ENCODE data around the gene TRMT11. TPM values are rescaled to one million over a fixed set of nuclear protein-coding genes. Genes with fewer than 3 reads are reported as not detected.

TRMT11 gene
- total and polyA plus RNA-seq, 3 experiments from 2014 or later, result 14.8 to 37.9 (median 35.8) TPM

DNA sequence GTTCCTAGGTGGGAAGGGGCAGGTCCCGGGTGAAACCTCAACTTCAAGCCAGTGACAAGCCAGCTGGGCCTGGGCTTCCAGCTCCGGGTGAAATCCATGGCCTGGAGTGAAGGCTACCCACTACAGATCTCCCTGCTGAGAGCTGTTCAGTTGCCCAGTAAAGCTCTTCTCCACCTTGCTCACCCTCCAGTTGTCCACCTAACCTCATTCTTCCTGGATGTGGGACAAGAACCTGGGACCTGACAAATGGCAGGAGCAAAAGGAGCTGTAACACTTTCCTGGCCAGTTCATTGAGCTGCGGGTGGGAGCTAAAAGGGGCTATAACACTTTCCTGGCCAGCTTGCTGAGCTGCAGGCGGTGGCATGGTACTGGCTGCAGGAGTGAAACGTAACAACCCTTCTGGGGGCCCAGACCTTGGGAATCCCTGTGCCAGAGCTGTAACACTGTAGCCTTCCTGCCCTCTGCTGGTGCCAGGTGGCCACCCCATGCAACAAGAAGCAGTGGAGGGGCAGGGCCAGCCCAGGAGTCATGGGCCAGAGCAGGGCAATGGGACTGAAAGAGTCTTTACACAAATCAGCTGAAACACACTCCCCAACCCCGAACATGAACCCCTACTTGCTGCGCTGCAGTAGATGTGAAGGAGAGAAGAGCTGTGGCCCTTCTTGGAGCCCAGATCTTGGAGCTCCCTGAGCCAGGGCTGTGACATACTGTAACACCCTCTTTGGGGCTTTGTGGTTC lies 33.4 kb upstream of the TRMT11 start:
- Mint-ChIP-seq H3K4me1 (peaks cover 4 to 9% (median 6%) of the 10 kb centered on the region in 3 donors), H3K36me3 (no peaks in the 10 kb centered on the region), H3K27me3 (peaks cover 2 to 20% of the 10 kb centered on the region in 2 donors), H3K27ac (peak overlapping the region in 2 of 8 donors; percentile 54 to 68), H3K4me3 (peak overlapping the region in 1 of 7 donors; percentile 70), H3K9me3 (no peaks in the 10 kb centered on the region)
- Histone ChIP-seq H3K27me3 (ENCODE audit: insufficient read depth, low read length, poor library complexity, severe bottlenecking) (no peaks in the 10 kb centered on the region), H3K36me3 (ENCODE audit: insufficient read depth, low read length) (no peaks in the 10 kb centered on the region), H3K4me3 (ENCODE audit: low read length) (no peak overlapping the region), H3K9me3 (ENCODE audit: low read length) (no peaks in the 10 kb centered on the region), H3K27ac (ENCODE audit: low read depth, low read length) (no peak overlapping the region), H3K4me1 (ENCODE audit: insufficient read depth, low read length) (peaks cover 12% of the 10 kb centered on the region)
- ChIA-PET CTCF (interaction anchor here (1.3 to 8.1 kb wide), 4 partner anchors 10 to 171 kb away, joined by 5 to 103 read pairs (median 6); partner anchors contain the start of gene NCOA7), POLR2A (interaction anchor here (1.2 kb wide), 1 partner anchor 162 kb away, joined by 4 read pairs; the partner anchor contains the start of gene NCOA7)
- no peak for DNase-seq

DNA sequence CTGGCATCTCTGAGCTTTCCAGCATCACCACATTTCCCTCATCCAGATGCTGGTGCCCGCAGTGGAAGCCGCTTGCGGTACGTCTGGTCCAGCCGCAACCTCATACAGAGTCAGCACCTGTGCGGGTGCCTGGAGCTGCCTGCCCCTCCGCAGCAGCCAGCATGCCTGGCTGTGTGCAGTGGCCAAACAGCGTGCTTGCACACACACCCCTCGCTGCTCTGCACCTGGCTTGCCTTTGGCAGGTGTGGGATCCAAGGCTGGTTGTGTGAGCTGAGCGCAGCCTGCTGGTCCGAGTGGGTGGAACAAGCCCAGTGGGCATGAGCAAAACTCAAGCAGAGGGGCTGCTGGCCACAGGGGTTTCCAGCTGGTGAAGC lies 32.9 kb upstream of the TRMT11 start:
- H3K4me3 Mint-ChIP-seq, result no peak overlapping the region
- DNase-seq, result peak in 1 of 5 donors; percentile 47
- Histone ChIP-seq H3K36me3 (ENCODE audit: insufficient read depth, low read length) (no peaks in the 10 kb centered on the region), H3K27ac (ENCODE audit: low read depth, low read length) (no peak overlapping the region), H3K4me1 (ENCODE audit: insufficient read depth, low read length) (peaks cover 17% of the 10 kb centered on the region), H3K4me3 (ENCODE audit: low read length) (no peak overlapping the region), H3K9me3 (ENCODE audit: low read length) (no peaks in the 10 kb centered on the region), H3K27me3 (ENCODE audit: insufficient read depth, low read length, poor library complexity, severe bottlenecking) (no peaks in the 10 kb centered on the region)
- peaks cover 4 to 9% (median 6%) of the 10 kb centered on the region in 3 donors for H3K4me1 Mint-ChIP-seq
- ChIA-PET POLR2A (interaction anchor here (1.2 kb wide), 1 partner anchor 163 kb away, joined by 4 read pairs; the partner anchor contains the start of gene NCOA7), CTCF (interaction anchor here (1.3 to 8.1 kb wide), 4 partner anchors 11 to 172 kb away, joined by 5 to 103 read pairs (median 6); partner anchors contain the start of gene NCOA7)
- peaks cover 2 to 19% of the 10 kb centered on the region in 2 donors for H3K27me3 Mint-ChIP-seq
- no peak overlapping the region for H3K27ac Mint-ChIP-seq
- H3K36me3 Mint-ChIP-seq, result no peaks in the 10 kb centered on the region
- H3K9me3 Mint-ChIP-seq, result no peaks in the 10 kb centered on the region

DNA sequence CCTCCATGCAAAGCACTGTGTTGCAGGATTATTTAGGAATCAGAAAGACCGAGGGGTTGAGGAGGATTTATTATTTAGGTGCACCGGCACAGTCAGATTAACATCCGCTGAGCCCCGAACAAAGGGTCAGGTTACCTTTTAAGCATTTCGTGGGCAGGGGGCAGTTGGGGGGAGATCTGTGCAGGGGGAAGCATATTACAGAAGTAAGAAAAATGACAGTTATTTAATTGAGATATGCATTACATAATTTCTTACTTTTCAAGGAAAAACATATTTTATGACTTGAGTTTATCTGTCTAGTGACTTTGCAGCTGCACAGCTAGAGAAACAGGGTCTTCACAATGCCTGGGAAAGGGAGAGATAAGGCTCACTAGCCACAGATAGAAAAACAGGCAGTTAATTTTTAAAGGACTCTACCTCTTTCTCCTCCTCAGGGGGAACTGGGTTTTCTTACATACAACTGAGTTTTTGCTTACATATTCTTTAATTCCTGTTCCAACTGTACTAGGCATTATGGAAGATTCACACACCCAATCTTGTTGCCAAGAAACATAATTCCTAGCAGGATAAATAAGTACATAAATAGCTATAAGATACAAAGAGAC lies 31.5 kb upstream of the TRMT11 start:
- H3K36me3 ChIP-seq (ENCODE audit: insufficient read depth, low read length), result no peaks in the 10 kb centered on the region
- CTCF ChIA-PET, result interaction anchor here (2.0 to 8.1 kb wide), 5 partner anchors 10 to 174 kb away, joined by 5 to 103 read pairs (median 26); partner anchors contain the start of gene NCOA7
- H3K4me3 Mint-ChIP-seq, result peak overlapping the region in 2 of 7 donors; percentile 12 to 51

DNA sequence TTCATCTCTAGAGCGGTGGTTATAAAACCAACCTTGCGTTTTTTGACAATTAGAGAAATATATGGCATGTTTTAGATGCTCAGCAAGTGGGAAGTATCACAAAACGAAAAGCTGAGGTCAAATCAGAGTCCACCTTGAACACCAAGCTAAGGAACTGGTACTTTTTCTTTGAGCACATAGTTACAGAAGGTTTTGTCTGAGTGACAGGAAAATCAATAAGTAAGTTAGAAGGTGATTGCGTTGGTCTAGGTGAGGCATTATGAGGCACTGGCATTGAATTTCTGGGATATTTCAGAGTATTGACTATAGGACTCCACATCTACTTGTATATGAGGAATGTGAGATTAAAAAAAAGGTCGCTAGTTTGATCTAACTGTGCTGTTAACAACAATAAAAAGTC lies 30.4 kb upstream of the TRMT11 start:
- ChIA-PET POLR2A (interaction anchor here (0.6 to 3.2 kb wide), 4 partner anchors 30 to 175 kb away, joined by 3 to 46 read pairs (median 20); partner anchors contain the start of genes NCOA7 and TRMT11), CTCF (interaction anchor here (0.6 to 8.1 kb wide), 37 partner anchors 8 to 242 kb away, joined by 3 to 103 read pairs (median 5); partner anchors contain the start of genes NCOA7 and TRMT11)
- H3K36me3 ChIP-seq (ENCODE audit: insufficient read depth, low read length), result no peaks in the 10 kb centered on the region
- peaks cover 0 to 4% (median 0%) of the 10 kb centered on the region in 3 donors for H3K36me3 Mint-ChIP-seq
- peaks cover 6 to 11% (median 6%) of the 10 kb centered on the region in 3 donors for H3K4me1 Mint-ChIP-seq
- no peaks in the 10 kb centered on the region for H3K9me3 Mint-ChIP-seq
- H3K4me3 Mint-ChIP-seq, result no peak overlapping the region
- H3K4me1 ChIP-seq (ENCODE audit: insufficient read depth, low read length), result peaks cover 29% of the 10 kb centered on the region
- H3K27me3 ChIP-seq (ENCODE audit: insufficient read depth, low read length, poor library complexity, severe bottlenecking), result no peaks in the 10 kb centered on the region
- no peak for DNase-seq
- no peak overlapping the region for H3K27ac Mint-ChIP-seq
- H3K27ac ChIP-seq (ENCODE audit: low read depth, low read length), result peak overlapping the region; percentile 95
- H3K9me3 ChIP-seq (ENCODE audit: low read length), result no peaks in the 10 kb centered on the region
- H3K4me3 ChIP-seq (ENCODE audit: low read length), result peak overlapping the region; percentile 57
- H3K27me3 Mint-ChIP-seq, result peaks cover 2 to 6% of the 10 kb centered on the region in 2 donors

More for the DNA sequence above, 31.5 kb upstream of the TRMT11 start:
- Mint-ChIP-seq H3K36me3 (no peaks in the 10 kb centered on the region), H3K9me3 (no peaks in the 10 kb centered on the region), H3K4me1 (peaks cover 4 to 9% (median 6%) of the 10 kb centered on the region in 3 donors), H3K27ac (peak overlapping the region in 4 of 8 donors; percentile 15 to 87 (median 44)), H3K27me3 (peaks cover 2 to 13% of the 10 kb centered on the region in 2 donors)
- H3K4me1 ChIP-seq (ENCODE audit: insufficient read depth, low read length), result peaks cover 28% of the 10 kb centered on the region
- POLR2A ChIA-PET, result interaction anchor here (3.2 kb wide), 1 partner anchor 174 kb away, joined by 31 read pairs; no protein-coding TSS in a partner anchor
- DNase-seq, result no peak
- H3K27ac ChIP-seq (ENCODE audit: low read depth, low read length), result peak overlapping the region; percentile 8
- no peak overlapping the region for H3K4me3 ChIP-seq (ENCODE audit: low read length)
- no peaks in the 10 kb centered on the region for H3K9me3 ChIP-seq (ENCODE audit: low read length)
- no peaks in the 10 kb centered on the region for H3K27me3 ChIP-seq (ENCODE audit: insufficient read depth, low read length, poor library complexity, severe bottlenecking)

DNA sequence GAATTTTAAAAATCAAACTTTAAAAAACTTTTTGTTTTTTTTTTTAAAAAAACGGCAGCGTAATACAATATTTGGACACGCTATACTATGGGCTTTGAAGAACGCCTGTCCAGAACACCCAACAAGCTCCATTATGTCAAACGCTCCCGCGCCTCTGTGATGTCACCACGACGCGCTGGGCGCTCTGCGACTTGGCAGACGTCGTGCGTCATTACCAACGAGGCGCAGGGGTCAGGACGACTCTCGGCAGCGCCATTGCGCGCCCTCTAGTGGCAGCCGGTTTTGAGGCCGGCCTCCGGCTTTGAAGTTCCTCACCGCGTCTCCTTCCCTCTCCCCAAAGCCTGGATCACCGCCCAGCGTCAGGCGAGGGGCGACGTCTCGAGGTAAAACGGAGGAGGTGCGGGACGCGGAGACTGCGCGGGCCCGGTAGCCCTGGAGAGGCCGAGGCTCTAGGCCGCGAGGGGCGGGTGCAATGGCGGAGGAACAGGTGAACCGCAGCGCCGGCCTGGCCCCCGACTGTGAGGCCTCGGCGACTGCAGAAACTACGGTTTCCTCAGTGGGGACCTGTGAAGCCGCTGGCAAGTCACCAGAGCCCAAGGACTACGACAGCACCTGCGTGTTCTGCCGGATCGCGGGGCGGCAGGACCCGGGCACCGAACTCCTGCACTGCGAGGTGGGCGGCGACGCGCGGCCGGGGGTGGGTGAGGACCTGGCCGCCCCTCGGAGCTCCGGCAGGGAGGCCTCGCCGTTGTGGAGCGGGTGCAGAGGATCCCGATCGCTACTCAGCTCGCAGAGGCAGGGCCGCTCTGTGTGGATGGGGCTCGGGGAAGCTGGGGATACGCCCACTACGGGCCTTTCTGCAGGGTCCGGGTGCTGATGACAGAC lies 29.6 kb upstream of the TRMT11 start, which contains the start of gene HINT3:
HINT3 (plus strand) TSS at position 265 of the 885 bp plus-strand sequence; CDS start at position 473, 208 bp downstream.
- H3K4me1 Mint-ChIP-seq, result peaks cover 10 to 18% (median 12%) of the 10 kb centered on the region in 3 donors
- ChIA-PET POLR2A (interaction anchor here (0.5 to 3.2 kb wide), 9 partner anchors 16 to 655 kb away, joined by 3 to 46 read pairs (median 4); partner anchors contain the start of genes HDDC2, NCOA7 and TRMT11), CTCF (interaction anchor here (0.6 to 8.1 kb wide), 40 partner anchors 8 to 243 kb away, joined by 3 to 103 read pairs (median 5); partner anchors contain the start of genes NCOA7 and TRMT11)
- H3K4me3 ChIP-seq (ENCODE audit: low read length), result peak within 1 kb of the TSS; percentile 57
- H3K27ac Mint-ChIP-seq, result no peak within 1 kb of the TSS
- H3K27ac ChIP-seq (ENCODE audit: low read depth, low read length), result peak within 1 kb of the TSS; percentile 95
- no peaks in the 10 kb centered on the region for H3K36me3 ChIP-seq (ENCODE audit: insufficient read depth, low read length)
- H3K4me3 Mint-ChIP-seq, result no peak within 1 kb of the TSS
- H3K4me1 ChIP-seq (ENCODE audit: insufficient read depth, low read length), result peaks cover 29% of the 10 kb centered on the region
- no peaks in the 10 kb centered on the region for H3K9me3 Mint-ChIP-seq
- peak; percentile 95 to 98 (median 97) for DNase-seq
- H3K36me3 Mint-ChIP-seq, result peaks cover 0 to 9% (median 0%) of the 10 kb centered on the region in 3 donors
- no peaks in the 10 kb centered on the region for H3K27me3 ChIP-seq (ENCODE audit: insufficient read depth, low read length, poor library complexity, severe bottlenecking)
- no peaks in the 10 kb centered on the region for H3K9me3 ChIP-seq (ENCODE audit: low read length)
- peaks cover 2 to 6% of the 10 kb centered on the region in 2 donors for H3K27me3 Mint-ChIP-seq

DNA sequence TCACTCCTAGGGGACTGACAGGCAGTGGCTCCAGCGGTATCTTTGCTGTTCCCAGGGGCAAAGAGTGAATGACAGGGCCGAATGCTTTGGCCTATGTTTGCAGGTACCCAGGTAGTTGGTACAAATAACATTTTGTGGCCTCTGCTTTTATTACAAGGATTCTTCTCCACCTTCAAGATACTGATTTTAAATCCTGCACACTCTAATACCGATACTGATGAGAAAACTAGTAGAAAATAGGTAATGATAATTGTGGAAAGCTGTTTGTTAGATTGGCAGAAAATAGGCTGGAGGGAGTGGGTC lies 29.0 kb upstream of the TRMT11 start:
- Mint-ChIP-seq H3K9me3 (no peaks in the 10 kb centered on the region), H3K27ac (no peak overlapping the region), H3K36me3 (peaks cover 0 to 12% (median 0%) of the 10 kb centered on the region in 3 donors), H3K4me1 (peaks cover 12 to 20% (median 14%) of the 10 kb centered on the region in 3 donors), H3K27me3 (peaks cover 2% of the 10 kb centered on the region in 2 donors), H3K4me3 (no peak overlapping the region)
- H3K9me3 ChIP-seq (ENCODE audit: low read length), result no peaks in the 10 kb centered on the region
- peaks cover 29% of the 10 kb centered on the region for H3K4me1 ChIP-seq (ENCODE audit: insufficient read depth, low read length)
- H3K27ac ChIP-seq (ENCODE audit: low read depth, low read length), result peak overlapping the region; percentile 95
- H3K36me3 ChIP-seq (ENCODE audit: insufficient read depth, low read length), result no peaks in the 10 kb centered on the region
- CTCF ChIA-PET, result interaction anchor here (0.9 to 8.1 kb wide), 12 partner anchors 9 to 179 kb away, joined by 3 to 103 read pairs (median 18); partner anchors contain the start of genes NCOA7 and TRMT11
- POLR2A ChIA-PET, result interaction anchor here (0.5 to 3.2 kb wide), 5 partner anchors 16 to 656 kb away, joined by 3 to 46 read pairs (median 7); partner anchors contain the start of genes HDDC2, NCOA7 and TRMT11
- H3K27me3 ChIP-seq (ENCODE audit: insufficient read depth, low read length, poor library complexity, severe bottlenecking), result no peaks in the 10 kb centered on the region
- DNase-seq, result no peak
- peak overlapping the region; percentile 57 for H3K4me3 ChIP-seq (ENCODE audit: low read length)

DNA sequence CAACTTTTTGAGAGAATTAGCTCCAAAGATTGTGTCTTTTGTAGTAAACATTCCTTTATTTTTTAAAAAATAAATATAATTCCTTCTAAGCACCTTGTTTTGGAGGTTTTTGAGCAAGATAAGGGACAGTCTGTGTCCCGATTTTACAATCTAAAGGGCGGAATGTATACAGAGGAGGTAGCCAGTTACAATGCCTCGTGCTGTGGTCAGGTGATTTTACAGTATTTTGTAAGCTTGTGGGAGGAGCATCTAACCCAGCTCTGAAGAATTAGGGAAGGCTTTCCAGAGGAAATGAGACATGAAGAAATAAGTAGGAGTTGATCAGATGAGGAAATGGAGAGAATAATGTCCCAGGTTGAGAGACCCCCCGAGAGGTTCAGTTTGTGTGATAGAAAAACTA lies 28.5 kb upstream of the TRMT11 start:
- no peaks in the 10 kb centered on the region for H3K27me3 ChIP-seq (ENCODE audit: insufficient read depth, low read length, poor library complexity, severe bottlenecking)
- H3K27ac Mint-ChIP-seq, result no peak overlapping the region
- peaks cover 0 to 2% of the 10 kb centered on the region in 2 donors for H3K27me3 Mint-ChIP-seq
- peaks cover 0 to 13% (median under 1%) of the 10 kb centered on the region in 3 donors for H3K36me3 Mint-ChIP-seq
- no peaks in the 10 kb centered on the region for H3K9me3 Mint-ChIP-seq
- H3K4me3 Mint-ChIP-seq, result no peak overlapping the region
- H3K9me3 ChIP-seq (ENCODE audit: low read length), result no peaks in the 10 kb centered on the region
- DNase-seq, result no peak
- H3K27ac ChIP-seq (ENCODE audit: low read depth, low read length), result peak overlapping the region; percentile 95
- POLR2A ChIA-PET, result interaction anchor here (2.3 to 3.2 kb wide), 2 partner anchors 168 to 177 kb away, joined by 31 to 46 read pairs; partner anchors contain the start of gene NCOA7
- H3K36me3 ChIP-seq (ENCODE audit: insufficient read depth, low read length), result no peaks in the 10 kb centered on the region
- peaks cover 14 to 25% (median 18%) of the 10 kb centered on the region in 3 donors for H3K4me1 Mint-ChIP-seq
- H3K4me1 ChIP-seq (ENCODE audit: insufficient read depth, low read length), result peaks cover 29% of the 10 kb centered on the region
- peak overlapping the region; percentile 16 for H3K4me3 ChIP-seq (ENCODE audit: low read length)
- CTCF ChIA-PET, result interaction anchor here (0.9 to 8.1 kb wide), 6 partner anchors 13 to 177 kb away, joined by 4 to 103 read pairs (median 26); partner anchors contain the start of genes NCOA7 and TRMT11
